Fibroblast of skin of left biceps (primary cell): ENCODE results near the gene ANK3.
A peak's percentile ranks its signal among the peaks of the same experiment; 100 is the strongest.

Experiments
- DNase-seq, 2 experiments: peaks; one replicate each; pipeline ENCODE4 v3.0.0-alpha.2; 2013; ENCODE audit warnings: low read depth in 2 of 2

ANK3 gene

DNA sequence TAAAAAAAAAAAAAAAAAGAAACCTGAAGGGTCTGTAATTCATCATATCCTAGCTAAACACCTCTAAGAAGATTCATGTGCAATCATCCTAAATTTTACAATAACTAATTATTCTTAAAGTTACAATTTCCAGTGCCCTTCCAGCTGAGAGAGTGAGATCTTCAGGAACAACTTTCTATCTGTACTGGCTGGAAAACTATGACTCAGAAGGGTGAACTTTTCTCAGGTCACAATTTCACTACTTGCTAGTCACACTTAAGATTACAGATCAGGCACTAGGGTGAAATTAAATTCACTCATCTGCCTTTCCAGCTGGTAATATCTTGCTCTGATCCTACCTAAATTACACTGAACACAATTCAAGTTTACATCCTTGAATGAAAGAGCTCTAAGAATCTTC, 158.8 kb downstream of the ANK3 start:
- no peak for DNase-seq

GRCh38 chr10:60224066-60224705, 165.5 kb downstream of the ANK3 start:
- no peak for DNase-seq

GRCh38 chr10:60222047-60222446, 167.6 kb downstream of the ANK3 start:
- no peak for DNase-seq

DNA sequence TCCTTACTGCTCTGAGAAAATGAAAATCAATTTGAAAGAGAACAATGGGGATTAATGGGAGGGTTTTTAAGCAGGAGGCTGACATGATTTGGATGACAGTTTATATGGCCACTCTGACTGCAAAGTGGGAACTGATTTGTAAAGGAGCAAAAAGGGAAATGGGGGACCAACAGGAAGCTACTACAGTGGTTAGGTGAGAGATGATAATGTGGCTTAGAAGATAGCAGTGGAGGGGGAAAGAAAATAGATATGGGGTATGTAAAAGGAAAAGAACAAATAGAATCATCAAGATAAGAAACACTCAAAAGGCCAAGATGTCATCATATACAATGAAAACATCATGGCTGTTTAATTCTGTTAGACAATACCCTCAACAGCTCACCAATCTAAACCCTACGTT, 177.5 kb downstream of the ANK3 start:
- no peak for DNase-seq

DNA sequence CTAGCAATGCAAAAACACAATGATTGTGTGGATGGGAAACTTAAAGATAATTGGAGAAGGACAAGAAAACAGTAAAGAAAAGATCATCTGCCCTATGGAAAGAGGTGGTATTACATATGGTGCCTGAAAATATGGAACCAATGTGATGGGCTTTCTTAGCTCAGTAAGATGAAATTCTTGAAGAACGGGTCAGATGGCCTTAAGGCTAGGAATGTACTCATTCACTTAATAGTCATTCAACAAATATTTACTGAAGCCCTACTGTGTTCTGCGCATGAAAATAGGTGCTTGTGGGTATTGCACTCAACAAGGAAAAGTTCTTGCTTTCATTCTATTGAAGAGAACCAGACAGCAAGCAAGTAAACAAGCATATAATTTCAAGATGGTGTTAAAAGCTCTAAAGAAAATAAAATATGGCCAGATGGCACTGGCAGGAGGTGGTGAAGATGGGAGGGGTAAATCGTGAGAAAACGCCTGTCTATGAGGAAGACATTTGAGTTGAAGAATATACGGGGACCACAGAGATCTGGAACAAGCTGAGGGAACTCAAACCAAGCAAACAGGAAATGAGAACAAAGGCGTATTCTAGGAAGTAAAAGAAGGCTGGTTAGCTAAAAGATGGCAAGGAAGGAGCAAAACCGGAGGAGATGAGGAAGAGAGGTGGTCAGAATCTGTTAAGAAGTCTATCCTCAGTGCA, 179.7 kb downstream of the ANK3 start:
- DNase-seq: no peak

DNA sequence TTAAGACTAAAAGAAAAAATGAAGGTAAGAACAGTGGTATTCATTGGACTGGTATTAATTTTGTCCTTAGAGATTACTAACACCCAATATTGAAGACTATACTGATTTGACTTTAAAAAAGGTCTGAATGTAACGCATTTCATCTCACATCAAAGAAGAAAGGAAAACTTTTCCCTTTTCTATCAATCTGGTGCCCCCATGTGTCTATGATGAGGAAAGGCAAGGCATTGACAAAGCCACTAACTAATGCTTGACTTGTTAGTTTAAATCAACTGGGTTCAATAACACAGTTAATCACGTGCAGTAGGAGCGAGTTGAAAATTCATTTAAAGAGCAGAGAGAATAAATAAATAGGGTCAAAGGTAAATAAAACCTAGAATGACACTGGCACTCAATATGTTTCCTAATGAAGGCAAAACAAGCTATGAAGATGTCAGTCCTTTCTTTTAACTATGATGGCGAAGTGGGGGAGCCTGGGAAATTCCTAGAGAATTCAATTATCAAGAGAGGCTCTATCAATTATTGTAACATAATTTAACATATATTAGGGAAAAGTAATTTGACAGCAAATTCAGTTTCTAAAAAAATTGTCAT, 180.9 kb downstream of the ANK3 start:
- peak; percentile 13 to 28 for DNase-seq

GRCh38 chr10:60207894-60208293, 181.8 kb downstream of the ANK3 start:
- no peak for DNase-seq

- no peak for DNase-seq
These were observed 182.9 kb downstream of the ANK3 start for GRCh38 chr10:60206735-60207134.

DNA sequence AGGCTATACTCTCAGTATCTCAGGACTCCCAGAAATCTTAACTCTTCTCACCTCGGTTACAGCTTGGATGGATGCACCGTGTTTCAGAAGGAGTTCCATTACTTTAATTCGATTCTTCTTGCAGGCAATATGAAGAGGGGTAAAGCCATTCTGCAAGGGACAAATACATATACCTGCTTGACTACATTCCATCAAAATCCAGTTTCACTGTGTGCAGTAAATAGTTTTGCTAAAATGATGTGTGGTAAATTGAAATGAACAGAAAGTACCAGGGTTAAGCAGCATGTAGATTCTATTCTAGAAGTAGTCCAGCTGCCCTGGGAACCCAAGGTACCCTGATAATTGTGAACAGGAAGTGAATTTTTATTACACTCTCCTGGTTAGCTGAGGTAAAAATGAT, 183.9 kb downstream of the ANK3 start:
- no peak for DNase-seq

DNA sequence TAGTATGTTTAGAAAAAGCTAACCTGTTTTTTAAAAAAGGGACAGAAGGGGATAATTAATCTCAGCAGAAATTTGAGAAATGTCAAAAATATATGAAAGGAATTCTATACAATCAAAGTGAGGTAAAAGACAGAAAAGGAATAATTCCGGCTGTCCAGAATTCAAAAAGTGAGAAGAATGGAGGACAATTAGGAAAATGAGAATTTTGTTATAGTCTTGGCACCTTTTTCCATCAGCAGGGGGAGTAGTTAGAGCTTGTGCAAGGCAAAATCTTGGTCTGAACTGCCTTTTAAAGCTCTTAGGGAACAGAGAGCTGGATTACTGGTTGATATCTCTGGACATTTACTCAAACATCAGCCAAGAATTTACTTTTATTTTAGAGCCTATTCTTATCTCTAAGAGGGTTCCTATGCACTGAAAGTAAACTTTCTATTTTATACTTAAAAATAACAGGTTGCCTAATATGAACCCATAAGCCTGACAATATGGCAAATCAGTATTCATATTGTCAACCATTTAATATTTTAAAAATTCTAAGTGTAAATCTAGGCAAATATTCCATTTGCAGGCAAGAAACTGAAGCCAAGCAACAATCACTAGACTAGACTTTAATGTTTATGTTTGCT, 185.6 kb downstream of the ANK3 start:
- DNase-seq: no peak

- no peak for DNase-seq
These were observed 189.0 kb downstream of the ANK3 start for GRCh38 chr10:60200682-60201053.

- no peak for DNase-seq
These were observed 189.5 kb downstream of the ANK3 start for GRCh38 chr10:60200012-60200681.

DNA sequence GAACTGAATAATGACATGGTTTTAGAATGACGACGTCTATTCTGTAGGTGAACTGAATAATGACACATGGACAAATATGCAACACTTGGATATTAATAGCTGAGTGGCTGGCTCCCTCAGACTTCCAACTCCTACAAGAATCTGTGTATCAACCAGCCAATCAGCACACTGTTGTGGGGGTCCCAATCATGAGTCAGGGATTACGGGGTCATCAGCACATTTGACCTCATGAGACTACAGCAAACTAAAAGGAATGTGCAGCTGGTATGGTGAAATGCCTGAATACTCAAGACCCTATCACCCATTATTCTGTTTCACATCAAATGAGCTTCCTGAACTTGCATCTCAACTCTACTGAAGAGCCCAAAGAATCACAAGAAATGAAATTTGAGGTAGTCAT, 192.5 kb downstream of the ANK3 start:
- no peak for DNase-seq

DNA sequence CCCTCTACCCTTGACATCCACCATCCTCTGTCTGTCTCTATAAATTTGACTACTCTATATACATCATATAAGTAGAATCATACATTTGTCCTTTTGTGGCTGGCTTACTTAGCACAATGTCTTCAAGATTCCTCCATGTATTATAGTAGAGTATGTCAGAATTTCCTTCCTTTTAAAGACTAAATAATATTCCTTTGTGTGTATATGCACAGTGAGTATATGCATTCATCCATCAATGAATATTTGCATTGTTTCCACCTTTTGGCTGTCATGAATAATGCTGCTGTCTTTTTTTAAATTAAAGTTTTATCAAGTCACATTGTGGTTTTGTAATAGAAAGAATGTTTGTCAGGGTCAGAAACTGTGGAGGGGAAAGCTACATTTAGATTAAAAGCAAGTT, 195.3 kb downstream of the ANK3 start:
- no peak for DNase-seq

- no peak for DNase-seq
These were observed 196.7 kb downstream of the ANK3 start for GRCh38 chr10:60192946-60193345.

DNA sequence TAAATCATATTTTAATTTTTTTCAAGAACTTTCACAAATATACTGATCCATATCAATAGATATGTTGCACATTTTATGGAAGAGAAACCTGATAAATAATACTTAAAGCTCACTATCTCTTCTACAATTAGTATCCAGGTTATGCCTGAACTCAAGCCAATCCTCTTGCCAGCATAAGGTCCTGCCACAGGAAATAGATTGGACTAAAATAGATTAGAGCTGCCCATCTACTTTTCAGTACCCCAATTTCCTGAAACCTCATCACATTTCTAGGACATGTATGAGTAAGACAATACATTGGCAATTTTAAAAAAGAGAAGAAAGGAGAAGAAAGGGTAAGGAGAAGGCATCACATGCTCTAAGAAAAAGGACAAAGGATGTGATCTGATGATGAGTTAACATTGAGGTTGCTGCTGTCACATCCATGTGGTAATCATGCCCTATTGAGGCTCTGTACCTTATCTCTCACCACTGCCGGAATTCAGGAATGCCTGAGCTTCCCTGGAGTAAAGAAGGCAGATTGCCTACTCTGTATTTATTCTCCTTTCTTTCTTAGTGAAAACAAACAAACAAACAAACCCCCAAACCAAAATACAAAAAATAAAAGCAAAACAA, 199.7 kb downstream of the ANK3 start:
- no peak for DNase-seq

- DNase-seq: no peak
These were observed 201.1 kb downstream of the ANK3 start for GRCh38 chr10:60188548-60188947.

DNA sequence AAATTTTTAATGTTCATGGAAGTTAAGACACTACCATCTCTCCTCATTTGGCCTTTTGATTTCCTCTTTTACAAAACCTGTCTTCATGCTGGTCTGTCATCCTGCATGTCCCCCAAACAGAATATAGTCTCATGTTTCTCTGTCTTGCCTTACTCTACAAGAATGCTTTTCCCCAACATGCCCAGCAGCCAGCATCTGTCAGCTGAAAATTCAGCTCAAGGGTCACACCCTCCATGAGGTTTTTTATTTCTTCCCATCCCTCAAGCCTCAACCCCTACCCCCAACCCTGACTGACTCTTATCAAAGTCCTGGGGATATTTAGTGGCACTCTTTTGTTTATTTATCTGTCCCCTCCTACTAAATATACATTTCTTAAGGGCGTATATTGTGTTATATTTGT, 202.0 kb downstream of the ANK3 start:
- DNase-seq: no peak

DNA sequence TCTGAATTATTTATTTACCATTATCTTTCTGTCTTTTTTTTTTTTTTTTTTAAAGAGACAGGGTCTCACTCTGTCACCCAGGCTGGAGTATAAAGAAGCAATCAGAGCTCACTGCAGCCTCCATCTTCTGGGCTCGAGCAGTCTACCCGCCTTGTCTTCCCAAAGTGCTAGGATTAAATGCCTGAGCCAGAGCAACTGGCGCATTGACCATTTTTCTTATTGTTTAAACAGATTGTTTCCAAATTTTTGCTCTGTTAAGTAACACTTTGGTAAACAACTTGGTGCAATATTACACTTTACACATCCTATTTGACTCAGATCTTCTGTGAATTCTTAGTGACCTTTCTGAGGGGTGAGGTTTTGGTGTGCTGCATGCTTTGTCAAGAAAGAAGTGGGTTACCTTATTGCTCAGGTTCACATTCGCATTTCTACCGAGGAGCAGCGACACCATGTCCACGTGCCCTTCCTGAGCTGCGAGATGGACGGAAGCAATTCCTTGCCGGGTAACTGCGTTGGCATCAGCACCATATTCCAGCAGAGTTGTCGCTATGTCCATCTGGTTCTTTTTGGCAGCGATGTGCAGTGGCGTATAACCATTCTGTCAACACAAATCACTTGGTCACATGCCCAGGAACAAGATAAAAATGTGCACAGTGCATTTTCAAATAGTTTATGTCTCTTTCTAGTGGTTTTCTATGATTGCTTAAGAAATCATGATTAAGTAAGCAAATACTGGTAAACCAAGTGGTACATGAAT, 203.2 kb downstream of the ANK3 start:
- DNase-seq: no peak

GRCh38 chr10:60185421-60185820, 204.3 kb downstream of the ANK3 start:
- DNase-seq: no peak

DNA sequence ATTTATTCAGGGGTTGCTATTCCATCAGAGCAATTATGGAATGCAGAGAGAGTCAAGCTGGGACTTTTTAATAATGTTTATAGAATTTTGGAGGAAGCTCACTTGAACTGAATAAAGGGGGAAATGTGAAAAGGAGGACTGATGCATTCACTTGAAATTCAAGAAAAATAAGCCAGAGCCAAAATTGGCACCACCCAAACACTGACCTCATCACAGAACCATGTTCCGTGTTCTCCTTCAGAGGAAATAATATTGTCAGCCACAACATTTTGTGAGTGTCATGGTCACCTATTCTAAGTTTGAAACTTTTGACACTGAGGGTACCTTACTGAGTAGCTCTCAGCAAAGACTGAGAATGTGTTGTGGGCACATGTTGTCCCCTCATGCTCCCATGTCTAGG, 207.0 kb downstream of the ANK3 start:
- no peak for DNase-seq
